Left renal cortex interstitium (tissue), 4 donors: ENCODE results near the gene PPM1B. TPM values are rescaled to one million over a fixed set of nuclear protein-coding genes. Genes with fewer than 3 reads are reported as not detected.
"Not testable (repeated sequence)": the region's sequence is repeated elsewhere in the genome, so short reads cannot be mapped to it uniquely, and the experiment has no call there.

Experiments
- DNase-seq, 4 donors: peaks; one replicate each; pipeline ENCODE4 v3.0.0-alpha.2; 2013; ENCODE audit warnings: low read depth in 4 of 4, low spot score in 2 of 4, missing footprints in 1 of 4
- polyA plus RNA-seq, 4 donors: library from polyadenylated mRNA; unstranded; fragments of 120-200 nt; gene quantifications; one replicate each; pipeline ENCODE4 v1.2.1, GENCODE V29; 2013; ENCODE audit not compliant: insufficient read length in 4 of 4

PPM1B gene
- polyA plus RNA-seq, 4 donors = 56.8 to 86.1 (median 70.5) TPM

DNA sequence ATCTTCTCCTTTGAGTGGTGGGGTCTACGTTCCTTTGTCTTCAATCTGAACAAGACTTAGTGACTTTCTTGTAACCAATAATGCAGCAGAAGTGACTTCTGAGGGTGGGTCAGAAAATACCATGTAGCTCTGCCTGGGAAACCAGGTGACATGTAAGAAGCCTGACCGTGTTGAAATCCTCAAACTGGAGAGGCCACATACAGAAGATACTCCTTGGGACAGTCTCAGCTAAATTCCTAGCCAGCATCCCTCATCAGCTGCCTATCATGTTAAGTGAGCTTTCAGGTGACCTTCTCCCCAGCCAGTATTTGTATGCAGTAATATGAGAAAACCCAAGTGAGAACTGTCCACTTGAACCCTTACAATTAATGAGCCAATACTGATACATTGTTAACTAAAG lies 27.0 kb downstream of the PPM1B start:
- DNase-seq = no peak

DNA sequence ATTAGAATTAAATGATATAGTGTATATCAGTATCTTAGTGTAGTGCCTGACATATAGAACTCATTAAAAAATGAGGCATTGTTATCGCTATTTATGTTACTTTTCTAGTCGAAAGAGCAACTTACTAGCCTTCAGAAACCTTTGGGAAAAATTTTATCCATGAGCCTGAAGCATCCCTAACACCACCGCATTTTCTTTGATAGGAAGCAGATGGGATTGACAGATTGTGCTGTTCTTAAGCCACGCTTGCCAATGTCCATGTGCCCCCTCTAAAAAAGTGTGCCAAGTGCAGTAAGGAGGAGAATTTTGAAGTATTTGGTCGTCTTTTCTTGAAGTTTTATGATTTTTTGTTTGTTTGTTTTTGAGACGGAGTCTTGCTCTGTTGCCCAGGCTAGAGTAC lies 29.1 kb downstream of the PPM1B start:
- DNase-seq = no peak

DNA sequence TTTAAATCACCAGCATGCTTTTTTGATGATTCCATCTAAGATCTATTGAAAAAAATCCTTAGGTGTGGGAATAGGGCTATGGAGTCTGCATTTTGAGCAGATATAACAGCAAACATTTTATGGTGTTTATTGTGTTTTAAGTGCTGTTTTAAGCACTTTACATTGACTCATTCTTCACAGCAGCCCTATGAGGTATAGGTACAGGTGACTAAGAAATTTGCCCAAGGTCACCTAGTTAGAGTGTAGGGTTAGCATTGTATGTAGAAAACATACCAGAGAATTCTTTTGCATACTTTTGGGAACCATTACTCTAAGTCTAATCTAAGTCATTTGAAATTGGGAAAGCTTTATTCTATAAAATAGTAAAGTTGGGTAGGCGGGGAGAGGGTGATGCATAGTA lies 31.3 kb downstream of the PPM1B start:
- no peak for DNase-seq

DNA sequence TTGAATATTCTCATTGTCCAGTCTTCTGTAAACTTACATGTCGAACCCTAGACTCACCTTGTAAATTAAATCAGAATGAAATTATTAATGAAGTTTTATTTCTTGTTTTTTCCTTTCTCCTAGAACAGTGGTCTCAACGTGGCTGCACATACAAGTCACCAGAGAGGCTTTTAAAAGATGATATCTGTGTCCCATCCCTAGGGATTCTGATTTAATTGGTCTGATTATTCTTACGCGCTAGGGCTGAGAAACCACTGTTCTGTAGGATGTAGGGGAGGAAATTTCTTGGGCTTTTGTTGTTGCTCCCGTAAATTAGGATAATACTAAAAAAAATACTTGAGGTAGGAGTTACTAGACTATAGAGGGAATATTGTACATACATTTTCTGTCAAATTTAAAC lies 32.1 kb downstream of the PPM1B start:
- no peak for DNase-seq

DNA sequence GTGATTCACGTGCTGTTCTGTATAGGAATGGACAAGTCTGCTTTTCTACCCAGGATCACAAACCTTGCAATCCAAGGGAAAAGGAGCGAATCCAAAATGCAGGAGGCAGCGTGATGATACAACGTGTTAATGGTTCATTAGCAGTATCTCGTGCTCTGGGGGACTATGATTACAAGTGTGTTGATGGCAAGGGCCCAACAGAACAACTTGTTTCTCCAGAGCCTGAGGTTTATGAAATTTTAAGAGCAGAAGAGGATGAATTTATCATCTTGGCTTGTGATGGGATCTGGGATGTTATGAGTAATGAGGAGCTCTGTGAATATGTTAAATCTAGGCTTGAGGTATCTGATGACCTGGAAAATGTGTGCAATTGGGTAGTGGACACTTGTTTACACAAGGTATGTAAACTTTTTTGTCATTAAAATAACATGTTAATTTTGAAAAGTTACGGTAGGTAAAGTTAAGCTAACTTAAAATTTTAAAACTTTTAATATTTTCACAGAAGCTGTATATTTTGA lies 33.0 kb downstream of the PPM1B start:
- DNase-seq = no peak

DNA sequence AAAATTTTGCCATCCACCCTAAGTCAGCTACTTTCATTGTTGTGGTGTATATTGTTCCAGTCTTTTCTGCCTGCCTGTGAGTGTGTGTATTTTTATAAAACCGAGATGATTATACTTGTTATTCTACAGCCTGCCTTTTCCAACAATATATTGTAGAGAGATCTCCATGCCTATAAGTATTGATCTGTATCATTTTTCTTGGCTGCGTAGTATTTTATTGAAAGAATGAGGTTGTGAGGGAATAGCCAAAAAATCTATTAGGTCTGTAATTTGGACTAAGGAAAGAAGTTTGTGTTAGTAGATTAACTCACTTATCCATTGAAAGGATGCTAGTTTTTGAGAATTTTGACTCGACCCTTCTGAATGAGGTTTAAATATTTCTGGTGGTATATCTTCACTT lies 34.9 kb downstream of the PPM1B start:
- no peak for DNase-seq

DNA sequence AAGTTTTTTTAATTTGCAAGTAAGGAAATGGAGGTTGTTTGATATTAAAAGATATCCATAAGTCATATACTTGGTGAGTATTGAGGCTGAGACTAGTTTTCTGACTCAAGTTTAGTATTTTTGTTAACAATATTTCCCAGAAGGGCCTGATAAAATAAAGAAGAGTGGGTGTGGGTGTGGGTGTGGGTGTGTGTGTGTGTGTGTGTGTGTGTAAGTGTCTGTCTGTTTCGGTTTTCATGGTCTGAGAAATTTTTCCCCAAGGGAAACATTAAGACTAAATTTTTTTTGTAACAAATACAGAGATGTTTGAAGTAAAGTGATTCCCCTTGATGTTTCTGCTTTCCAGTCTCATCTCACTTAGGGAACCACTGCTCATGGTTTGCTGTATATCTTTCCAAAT lies 36.5 kb downstream of the PPM1B start:
- no peak for DNase-seq

DNA sequence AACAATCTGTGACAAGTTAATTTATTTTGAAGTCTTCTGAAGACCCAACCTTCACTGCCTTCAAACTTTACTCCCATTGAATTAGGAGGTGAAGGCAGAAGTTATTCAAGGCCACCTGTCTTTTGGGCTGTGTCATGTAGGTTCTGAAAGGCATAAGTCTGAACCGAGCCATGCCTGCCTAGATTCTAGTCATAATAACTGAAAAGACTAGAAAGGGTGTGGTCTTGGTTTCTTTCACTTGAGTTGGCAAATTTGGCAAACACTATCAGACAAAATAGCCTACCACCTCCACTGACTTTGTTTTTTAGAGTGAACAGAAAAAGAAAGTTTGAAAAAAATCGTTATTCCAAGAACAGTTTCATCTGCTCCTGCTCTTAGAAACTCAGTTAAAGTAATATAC lies 38.4 kb downstream of the PPM1B start:
- DNase-seq = no peak

DNA sequence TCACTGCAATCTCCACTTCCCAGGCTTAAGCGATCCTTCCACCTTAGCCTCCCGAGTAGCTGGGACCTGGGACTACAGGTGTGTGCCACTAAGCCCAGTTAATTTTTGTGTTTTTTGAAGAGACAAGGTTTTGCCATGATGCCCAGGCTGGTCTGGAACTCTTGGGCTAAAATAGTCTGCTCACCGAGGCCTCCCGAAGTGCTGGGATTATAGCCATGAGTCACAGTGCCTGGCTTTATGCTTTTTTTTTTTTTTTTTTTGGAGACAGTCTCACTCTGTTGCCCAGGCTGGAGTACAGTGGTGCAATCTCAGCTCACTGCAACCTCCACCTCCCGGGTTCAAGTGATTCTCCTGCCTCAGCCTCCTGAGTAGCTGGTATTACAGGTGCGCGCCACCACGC lies 39.0 kb downstream of the PPM1B start:
- not testable (repeated sequence) for DNase-seq

DNA sequence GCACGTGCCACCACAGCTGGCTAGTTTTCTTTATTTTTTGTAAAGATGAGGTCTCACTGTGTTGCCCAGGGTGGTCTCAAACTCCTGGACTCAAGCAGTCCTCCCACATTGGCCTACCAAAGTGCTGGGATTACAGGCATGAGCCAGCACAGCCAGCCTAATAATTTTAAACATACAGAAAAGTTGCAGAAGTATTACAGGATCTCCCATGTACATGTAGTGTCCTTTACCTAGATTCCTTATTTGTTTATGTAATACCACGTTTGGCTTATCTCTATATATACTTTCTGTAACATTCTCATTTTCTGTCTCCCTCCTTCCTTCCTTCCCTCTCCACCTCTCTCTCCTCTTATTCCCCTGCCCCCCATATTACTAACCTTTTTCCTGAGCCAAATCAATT lies 41.7 kb downstream of the PPM1B start:
- DNase-seq = no peak

DNA sequence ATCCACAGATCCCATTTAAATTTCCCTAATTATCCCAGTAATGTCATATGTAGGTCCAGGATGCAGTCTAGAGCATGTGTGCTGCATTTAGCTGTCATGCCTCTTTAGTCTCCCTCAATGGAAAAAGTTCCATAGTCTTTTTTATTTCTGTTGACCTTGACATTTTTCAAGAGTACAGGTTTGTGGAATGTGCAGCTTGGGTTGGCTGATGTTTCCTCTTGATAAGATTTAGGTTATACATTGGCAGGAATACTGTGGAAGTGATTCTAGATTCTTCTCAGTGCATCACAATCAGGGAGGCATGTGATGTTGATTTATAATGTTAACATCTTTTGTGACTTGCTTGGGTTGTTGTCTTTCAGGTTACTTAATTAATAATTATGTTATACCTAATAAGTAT lies 42.5 kb downstream of the PPM1B start:
- DNase-seq = no peak

DNA sequence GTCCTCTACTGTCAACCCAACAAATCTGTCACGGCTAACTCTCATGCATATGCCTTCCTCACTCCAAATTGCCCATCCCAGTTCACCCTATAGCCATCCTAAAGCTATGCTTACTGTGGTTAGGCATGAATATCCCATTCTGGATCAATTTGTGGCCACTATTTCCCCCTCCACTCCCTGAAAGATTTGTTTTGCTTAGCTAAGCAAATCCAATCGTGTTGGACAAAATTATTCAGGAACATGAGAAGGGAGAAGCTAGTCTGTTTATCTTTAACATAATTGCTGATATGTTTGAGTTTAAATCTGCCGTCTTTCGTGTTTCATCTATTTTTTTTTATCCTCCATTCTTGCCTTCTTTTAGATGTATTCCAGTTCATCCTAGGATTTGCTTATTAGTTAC lies 43.6 kb downstream of the PPM1B start:
- DNase-seq = no peak

DNA sequence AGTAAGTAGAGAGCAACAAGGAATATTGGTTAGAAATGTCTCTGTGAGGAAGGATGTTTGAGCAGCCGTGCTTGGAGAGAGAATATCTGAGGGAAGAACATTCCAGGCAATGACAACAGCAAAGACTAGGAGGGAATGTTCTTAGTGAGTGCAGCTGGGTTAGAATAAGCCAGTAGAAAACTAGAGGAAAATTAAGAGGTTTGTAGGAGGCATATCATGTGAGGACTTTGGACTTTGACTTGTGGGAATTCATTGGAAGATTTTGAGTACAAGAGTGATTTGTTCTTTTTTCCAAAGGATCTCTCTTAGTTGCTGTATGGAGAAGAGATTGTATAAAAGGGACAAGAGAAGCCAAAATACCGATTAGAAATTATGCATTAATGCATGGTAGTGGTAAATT lies 47.2 kb downstream of the PPM1B start:
- DNase-seq = no peak

DNA sequence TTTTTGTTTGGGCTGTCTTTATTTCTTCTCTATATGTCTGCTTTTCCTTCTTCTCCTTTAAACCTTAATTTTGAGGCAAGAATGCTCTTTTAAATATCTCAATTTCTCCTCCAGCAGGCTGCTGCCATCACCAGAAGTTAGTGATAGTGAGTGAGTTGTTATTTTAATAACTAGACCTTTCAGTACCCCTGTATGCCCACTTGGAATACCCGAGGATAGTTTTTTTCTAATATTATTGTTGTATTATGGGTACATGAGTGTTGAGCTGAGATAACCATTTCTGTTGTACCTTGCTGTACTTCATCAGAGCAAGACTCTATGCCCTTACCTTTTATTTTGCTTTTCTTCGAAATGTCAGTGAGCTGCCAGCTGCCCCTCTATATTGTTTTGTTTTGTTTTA lies 50.1 kb downstream of the PPM1B start:
- DNase-seq = no peak

DNA sequence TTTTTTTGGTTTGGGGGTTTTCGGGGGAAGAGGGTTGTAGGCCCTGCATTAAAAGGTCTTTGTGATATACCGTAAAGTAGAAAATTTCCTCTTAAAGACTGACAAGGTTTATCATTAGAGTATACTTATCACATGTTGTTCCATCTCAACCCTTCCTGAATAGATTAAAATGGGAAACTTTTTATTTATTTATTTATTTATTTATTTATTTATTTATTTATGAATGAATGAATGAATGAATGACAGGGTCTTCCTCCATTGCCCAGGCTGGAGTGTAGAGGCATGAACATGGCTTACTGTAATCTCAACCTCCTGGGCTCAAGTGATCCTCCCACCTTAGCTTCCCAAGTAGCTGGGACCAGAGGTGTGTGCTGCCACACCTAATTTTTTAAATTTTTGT lies 58.1 kb downstream of the PPM1B start:
- DNase-seq = no peak

DNA sequence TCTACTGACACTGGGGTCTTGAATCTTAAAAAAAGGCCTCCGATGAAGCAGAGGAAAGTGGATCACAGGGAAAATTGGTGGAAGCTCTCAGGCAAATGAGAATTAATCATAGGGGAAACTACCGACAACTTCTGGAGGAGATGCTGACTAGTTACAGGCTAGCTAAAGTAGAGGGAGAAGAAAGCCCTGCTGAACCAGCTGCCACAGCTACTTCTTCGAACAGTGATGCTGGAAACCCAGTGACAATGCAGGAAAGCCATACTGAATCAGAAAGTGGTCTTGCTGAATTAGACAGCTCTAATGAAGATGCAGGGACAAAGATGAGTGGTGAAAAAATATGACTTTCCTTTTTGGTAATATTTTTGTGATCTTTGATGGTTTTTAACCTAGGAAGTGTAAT lies 61.7 kb downstream of the PPM1B start:
- no peak for DNase-seq

DNA sequence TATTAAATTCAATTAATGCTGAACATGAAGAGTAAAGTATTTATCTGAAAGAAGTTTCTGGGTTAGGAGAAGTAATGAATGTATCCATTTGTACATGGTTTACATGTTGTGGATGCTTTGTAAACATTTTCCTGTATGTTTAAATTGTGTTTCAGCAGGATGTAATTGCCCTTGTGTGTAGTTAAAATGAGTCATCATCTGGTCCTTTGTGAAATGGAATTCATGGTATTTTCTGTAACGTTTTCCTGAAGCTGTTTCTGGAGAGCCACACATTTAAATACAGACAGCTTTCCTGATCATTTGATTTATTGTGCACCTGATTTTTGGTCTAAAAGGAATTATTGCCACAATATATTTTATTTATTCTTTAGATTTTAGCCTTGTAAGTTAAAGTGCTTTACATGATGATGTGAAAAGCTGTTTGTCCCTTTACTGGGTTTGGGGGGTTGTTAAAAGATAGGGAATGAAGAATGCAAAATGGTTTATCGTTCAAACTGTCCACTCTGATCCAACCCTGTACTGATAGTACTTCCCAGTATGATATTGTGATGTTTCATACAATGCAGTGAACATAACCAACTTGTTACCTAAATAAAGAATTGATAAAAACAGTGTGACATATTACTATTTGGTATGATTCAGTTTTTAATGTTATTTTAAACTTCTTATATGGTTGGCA lies 64.9 kb downstream of the PPM1B start:
- no peak for DNase-seq

DNA sequence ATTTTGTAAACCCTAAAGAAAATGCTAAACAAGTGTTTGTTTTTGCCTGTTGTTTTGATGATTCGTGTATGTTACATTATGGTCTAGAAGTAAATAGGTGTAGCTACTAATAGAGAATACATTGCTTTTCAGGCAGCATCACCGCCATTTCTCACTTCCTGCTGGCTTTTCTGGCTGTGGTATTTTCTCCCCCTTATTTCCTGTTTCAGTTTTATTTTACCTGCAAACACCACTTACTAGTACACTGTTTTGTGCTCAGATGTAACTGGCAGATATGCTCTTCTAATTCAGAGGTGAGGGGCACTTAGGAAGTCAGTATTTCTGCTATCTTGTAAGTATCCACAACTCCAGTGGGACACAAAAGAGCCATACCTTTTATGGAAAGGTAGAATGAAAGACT lies 68.5 kb downstream of the PPM1B start:
- no peak for DNase-seq

DNA sequence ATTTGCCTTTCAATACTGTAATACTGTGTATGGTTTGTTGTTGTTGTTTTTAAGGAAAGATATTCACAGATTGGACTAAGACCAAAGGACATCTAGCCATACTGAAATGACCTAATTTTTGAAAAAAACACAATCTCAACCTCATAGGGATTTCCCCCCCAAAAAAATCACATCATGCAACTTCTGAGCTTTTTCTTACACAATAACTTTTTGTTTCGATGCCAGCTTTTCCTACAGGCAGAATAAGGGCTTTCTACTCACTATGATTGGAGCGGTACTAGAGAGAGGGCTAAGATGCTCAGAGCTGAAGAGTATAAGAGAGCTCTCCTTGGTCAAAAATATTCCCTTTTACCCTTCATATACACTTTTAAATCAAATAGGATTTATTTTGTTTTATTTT lies 74.2 kb downstream of the PPM1B start:
- DNase-seq = no peak

DNA sequence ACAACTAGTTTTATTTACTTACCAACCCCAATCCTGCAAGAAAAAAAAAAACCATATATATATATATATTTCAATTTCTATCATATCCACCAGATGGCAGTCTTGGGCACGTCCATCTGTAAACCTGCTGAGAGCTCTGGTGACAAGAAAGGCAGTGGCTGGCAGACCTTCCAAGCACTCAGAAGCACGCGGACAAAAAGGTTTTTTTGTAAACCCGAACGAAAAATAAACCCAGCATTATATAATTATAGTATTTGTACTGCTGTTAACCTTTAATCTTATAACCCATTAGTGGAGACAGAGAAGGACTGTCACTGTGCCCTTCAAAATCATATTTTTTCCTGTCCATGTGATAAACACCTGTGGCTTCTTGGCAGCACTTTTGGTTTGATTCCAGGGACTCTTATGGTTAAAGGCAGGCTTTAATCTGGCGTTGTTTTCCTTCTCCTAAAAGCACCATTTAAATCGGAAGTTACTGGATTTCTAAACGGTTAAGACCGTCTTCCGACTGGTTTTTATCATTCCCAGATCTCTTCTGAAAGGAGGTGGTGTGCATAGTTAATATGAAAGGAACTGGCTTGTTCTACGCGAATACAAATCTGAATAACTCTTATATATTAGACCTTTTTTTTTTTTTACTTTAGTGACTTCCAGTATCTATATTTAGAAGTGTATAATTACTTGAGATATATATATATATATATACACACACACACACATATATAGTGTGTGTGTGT lies 75.6 kb downstream of the PPM1B start:
- DNase-seq = peak in 3 of 4 donors; percentile 41 to 62 (median 57)

DNA sequence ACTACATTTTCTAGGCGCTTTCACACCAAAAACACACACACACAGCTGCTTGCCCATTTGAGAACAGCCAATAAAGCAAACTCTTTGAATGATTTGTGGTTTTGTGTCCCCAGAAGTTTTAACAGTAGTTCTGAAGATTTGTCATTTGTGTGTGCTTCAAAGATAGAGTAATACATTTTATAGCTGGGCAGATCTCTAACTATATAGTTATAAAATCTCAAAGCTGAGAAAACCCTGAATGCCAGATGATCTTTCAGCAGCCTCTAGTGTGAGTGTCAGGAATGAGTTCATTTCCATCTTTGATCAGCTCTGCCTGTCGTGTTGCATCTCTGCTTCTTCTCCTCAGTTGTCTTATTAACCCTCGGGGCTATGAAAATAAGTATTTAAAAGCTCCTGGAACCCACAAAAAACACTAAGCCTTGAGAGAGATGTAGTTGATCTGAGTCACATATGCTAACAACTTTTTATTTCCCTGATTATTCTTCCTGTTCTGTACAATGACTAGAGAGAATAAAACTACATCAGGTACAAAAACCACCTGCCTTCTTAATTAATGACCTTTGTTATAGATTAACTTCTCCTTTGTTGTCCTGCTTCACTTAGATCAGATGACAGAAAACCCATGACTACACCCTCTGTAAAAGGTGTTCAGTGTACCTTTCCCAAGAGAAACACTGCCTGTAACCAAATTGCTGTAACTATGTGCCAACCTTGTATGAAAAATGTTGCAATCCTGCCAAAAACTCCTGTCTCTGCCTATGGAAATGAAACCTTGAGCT lies 76.6 kb downstream of the PPM1B start:
- peak in 1 of 4 donors; percentile 46 for DNase-seq

DNA sequence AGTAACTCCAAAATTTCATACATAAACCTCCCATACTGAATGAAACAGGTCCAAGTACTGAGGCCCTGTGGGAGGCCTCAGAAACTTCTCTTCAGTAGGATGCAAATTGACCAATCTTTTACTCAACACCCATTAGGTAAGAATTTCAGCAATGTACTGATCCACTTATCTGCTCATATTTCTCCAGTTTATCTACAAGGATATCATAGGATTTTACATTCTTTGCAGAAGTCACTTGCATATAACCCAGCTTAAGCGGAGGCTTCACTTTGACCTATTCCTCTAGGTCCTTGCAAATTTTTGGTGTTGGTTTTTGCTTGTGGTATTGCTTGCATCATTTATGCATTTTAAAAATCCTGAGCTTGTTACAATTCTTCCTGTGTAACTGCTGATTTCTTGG lies 77.8 kb downstream of the PPM1B start:
- DNase-seq = no peak
